ENCODE measurements around the gene FAU.
A peak's percentile ranks its signal among the peaks of the same experiment; 100 is the strongest.

FAU gene

GRCh38 chr11:65077451-65077850 is 44.5 kb downstream of the FAU start:
- Mint-ChIP-seq H3K27ac (no peak overlapping the region), H3K4me3 (no peak overlapping the region), H3K36me3 (no peaks in the 10 kb centered on the region), H3K9me3 (no peaks in the 10 kb centered on the region), H3K4me1 (peaks cover 9% of the 10 kb centered on the region), H3K27me3 (no peaks in the 10 kb centered on the region)
- ATAC-seq (ENCODE audit: low read depth), result no peak
- DNase-seq (ENCODE audit: low spot score in 2 of 2), result no peak

- H3K27ac Mint-ChIP-seq, result no peak overlapping the region
- DNase-seq (ENCODE audit: low spot score in 2 of 2), result no peak
- no peak overlapping the region for H3K4me3 Mint-ChIP-seq
- H3K4me1 Mint-ChIP-seq, result peaks cover 6% of the 10 kb centered on the region
- no peak for ATAC-seq (ENCODE audit: low read depth)
- H3K9me3 Mint-ChIP-seq, result no peaks in the 10 kb centered on the region
- H3K36me3 Mint-ChIP-seq, result no peaks in the 10 kb centered on the region
- no peaks in the 10 kb centered on the region for H3K27me3 Mint-ChIP-seq
Measured at GRCh38 chr11:65072631-65072966, 49.3 kb downstream of the FAU start.

- H3K4me1 Mint-ChIP-seq, result peaks cover 6% of the 10 kb centered on the region
- no peaks in the 10 kb centered on the region for H3K9me3 Mint-ChIP-seq
- peak overlapping the region; percentile 86 for H3K27ac Mint-ChIP-seq
- DNase-seq (ENCODE audit: low spot score in 2 of 2) (no peak), ATAC-seq (ENCODE audit: low read depth) (peak; percentile 74)
- no peaks in the 10 kb centered on the region for H3K36me3 Mint-ChIP-seq
- H3K4me3 Mint-ChIP-seq, result peak overlapping the region; percentile 11
- no peaks in the 10 kb centered on the region for H3K27me3 Mint-ChIP-seq
Measured at GRCh38 chr11:65071907-65072630, 49.9 kb downstream of the FAU start.
